Measurements from ENCODE around the gene CAMSAP1.

GRCh38 chr9:135951889-135952663 is 44.7 kb upstream of the CAMSAP1 start:
- TF ChIP-seq POLR2A (IDR thresholded peaks at IDR 0.05; ENCODE audit: low read depth, low read length), result no peak
- TF ChIP-seq TAF1 (IDR thresholded peaks at IDR 0.05; ENCODE audit: low read depth, low read length), result no peak
- TF ChIP-seq POLR2AphosphoS5 (IDR thresholded peaks at IDR 0.05; ENCODE audit: low read depth, low read length), result no peak

Data from GM12891 (cell line).